Left lung (tissue), 10 donors: Measurements from ENCODE around the gene AKT3. TPM values are rescaled to one million over a fixed set of nuclear protein-coding genes. Genes with fewer than 3 reads are reported as not detected.
A peak's percentile ranks its signal among the peaks of the same experiment; 100 is the strongest.

Source experiments
- ATAC-seq: fragments of 200-7000 bp; cut with Tn5 transposase; one replicate; pipeline ENCODE4 v1.9.1; 2020; ENCODE audit warnings: moderate library complexity
- DNase-seq, 4 donors: peaks; one replicate each; pipeline ENCODE4 v3.0.0-alpha.2; 2013 to 2020
- H3K27ac ChIP-seq, 2 donors: fragments of 200-600 bp; sonication (generic) in 1 of 2; one replicate each; pipeline versions ENCODE4 v1.5.0 to v1.8.0; 2020 to 2021
- H3K27me3 ChIP-seq, 2 donors: fragments of 200-600 bp; sonication (generic) in 1 of 2; one replicate each; pipeline versions ENCODE4 v1.5.0 to v1.8.0; 2020 to 2021
- H3K36me3 ChIP-seq, 2 donors: fragments of 200-600 bp; sonication (generic) in 1 of 2; one replicate each; pipeline versions ENCODE4 v1.5.0 to v1.8.0; 2020 to 2021
- H3K4me1 ChIP-seq, 2 donors: fragments of 200-600 bp; one replicate each; pipeline ENCODE4 v1.8.0; 2021
- H3K4me3 ChIP-seq, 2 donors: fragments of 200-600 bp; sonication (generic) in 1 of 2; one replicate each; pipeline versions ENCODE4 v1.5.0 to v1.8.0; 2020 to 2021; ENCODE audit warnings: mild to moderate bottlenecking in 1 of 2
- H3K9me3 ChIP-seq, 2 donors: fragments of 200-600 bp; sonication (generic) in 1 of 2; one replicate each; pipeline versions ENCODE4 v1.5.0 to v1.8.0; 2020 to 2021
- intact Hi-C, 2 donors: fragments of 100-400 bp; cut with DNase I; formaldehyde crosslinking; loops; one replicate each; pipeline versions ENCODE4 v1.11.2 to v1.14.2; 2022
- polyA plus RNA-seq, 6 donors: library from polyadenylated mRNA; unstranded; fragments of 120-200 nt; gene quantifications; one replicate each; pipeline ENCODE4 v1.2.1, GENCODE V29; 2013; ENCODE audit not compliant: insufficient read length in 6 of 6
- total RNA-seq, 2 donors: library from RNA; stranded (reverse); fragmentation: NEBNext Ultra II Directional; extraction: Animal tissue kit (Norgen Biotek cat#: 25700); gene quantifications; one replicate each; pipeline ENCODE4 v1.2.1, GENCODE V29; 2021
- TF ChIP-seq, protein P1 (sequence below), 2 donors: fragments of 200-600 bp; sonication (generic) in 1 of 2; IDR thresholded peaks; one replicate each; pipeline versions ENCODE4 v1.5.0 to v1.8.0; 2021; ENCODE audit warnings: antibody characterized with exemption in 2 of 2
- donor health status: DM: no; HTN: yes; CAD: no.
- donor health status: DM: no; HTN: no; CAD: no.

Gene AKT3
- total and polyA plus RNA-seq, 8 donors = 24.1 to 44.9 (median 29.4) TPM

DNA sequence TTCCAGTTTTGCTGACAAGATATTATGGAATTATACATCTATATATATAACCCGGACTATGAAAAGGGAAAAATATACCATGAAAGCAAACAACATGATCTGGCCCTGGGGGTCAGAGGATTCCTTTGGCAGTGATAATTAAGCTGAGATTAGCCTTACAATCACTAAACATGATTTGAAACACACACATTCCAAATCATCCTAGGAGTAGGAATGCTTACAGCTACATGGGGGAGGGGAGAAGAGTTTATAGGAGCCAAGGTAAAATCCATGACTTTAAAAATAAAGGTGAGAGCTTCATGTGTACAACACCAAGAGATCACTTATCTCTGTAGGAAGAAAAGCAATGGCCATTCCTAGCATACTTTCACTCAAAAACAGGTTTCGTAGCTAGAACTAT is 57.6 kb downstream of the AKT3 start:
- Histone ChIP-seq H3K27me3 (no peaks in the 10 kb centered on the region), H3K36me3 (no peaks in the 10 kb centered on the region), H3K9me3 (no peaks in the 10 kb centered on the region), H3K4me1 (peaks cover 2 to 27% of the 10 kb centered on the region in 2 donors), H3K27ac (peak overlapping the region in 1 of 2 donors; percentile 55), H3K4me3 (no peak overlapping the region)
- intact Hi-C loops = no loop called here
- no peak for DNase-seq
- ATAC-seq = no peak
- TF ChIP-seq, protein P1, sequence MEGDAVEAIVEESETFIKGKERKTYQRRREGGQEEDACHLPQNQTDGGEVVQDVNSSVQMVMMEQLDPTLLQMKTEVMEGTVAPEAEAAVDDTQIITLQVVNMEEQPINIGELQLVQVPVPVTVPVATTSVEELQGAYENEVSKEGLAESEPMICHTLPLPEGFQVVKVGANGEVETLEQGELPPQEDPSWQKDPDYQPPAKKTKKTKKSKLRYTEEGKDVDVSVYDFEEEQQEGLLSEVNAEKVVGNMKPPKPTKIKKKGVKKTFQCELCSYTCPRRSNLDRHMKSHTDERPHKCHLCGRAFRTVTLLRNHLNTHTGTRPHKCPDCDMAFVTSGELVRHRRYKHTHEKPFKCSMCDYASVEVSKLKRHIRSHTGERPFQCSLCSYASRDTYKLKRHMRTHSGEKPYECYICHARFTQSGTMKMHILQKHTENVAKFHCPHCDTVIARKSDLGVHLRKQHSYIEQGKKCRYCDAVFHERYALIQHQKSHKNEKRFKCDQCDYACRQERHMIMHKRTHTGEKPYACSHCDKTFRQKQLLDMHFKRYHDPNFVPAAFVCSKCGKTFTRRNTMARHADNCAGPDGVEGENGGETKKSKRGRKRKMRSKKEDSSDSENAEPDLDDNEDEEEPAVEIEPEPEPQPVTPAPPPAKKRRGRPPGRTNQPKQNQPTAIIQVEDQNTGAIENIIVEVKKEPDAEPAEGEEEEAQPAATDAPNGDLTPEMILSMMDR (IDR thresholded peaks at IDR 0.05) = no peak

DNA sequence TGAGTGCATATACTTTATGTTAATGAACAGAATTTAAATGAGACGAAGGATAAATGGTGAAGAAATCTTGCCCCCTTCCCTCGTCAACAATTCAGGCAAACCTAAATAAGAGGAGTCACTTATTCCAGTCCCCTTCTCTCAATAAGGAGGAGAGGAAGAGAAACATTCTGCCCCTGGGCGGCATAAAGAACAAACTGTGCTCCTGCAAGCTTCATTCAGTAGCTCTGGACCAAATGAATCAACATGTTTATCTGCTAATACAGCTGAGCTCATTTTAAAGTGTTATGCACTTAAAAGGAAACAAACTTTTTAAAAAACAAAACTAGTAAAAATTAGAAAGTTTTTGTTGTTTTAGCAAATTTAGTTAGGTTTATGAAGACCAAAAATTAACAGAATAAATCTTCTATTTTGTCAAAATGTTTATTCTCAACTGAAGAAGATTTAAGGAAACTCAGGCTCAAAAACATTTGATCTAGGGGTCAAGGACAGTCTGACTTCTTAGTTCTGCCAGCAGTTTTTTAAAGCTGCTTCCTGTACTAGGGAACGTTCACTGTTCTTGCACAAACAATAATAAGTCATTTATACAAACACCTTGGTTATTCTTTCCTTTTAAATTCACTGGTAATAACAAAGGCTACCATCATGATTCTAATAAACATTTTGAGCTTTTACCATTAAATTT is 58.3 kb downstream of the AKT3 start:
- intact Hi-C loops = no loop called here
- Histone ChIP-seq H3K9me3 (no peaks in the 10 kb centered on the region), H3K27me3 (no peaks in the 10 kb centered on the region), H3K4me3 (no peak overlapping the region), H3K27ac (peak overlapping the region; percentile 26 to 55), H3K36me3 (no peaks in the 10 kb centered on the region), H3K4me1 (peaks cover 2 to 27% of the 10 kb centered on the region in 2 donors)
- TF ChIP-seq, protein P1 (IDR thresholded peaks at IDR 0.05) = no peak
- DNase-seq (no peak), ATAC-seq (no peak)

DNA sequence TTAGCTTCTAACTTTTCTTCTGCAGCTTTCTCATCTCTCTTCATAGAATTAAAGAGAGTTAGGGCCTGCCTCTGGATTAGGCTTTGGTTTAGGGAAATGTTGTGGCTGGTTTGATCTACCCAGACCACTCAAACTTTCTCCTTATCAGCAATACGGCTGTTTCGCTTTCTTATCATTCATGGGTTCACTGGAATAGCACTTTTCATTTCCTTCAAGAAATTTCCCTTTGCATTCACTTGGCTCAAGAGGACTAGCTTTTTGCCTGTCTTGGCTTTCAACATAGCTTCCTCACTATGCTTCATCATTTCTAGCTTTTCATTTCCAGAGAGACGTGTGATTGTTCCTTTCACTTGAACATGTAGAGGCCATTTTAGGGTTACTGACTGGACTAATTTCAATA is 59.6 kb downstream of the AKT3 start:
- DNase-seq (no peak), ATAC-seq (no peak)
- Histone ChIP-seq H3K4me3 (no peak overlapping the region), H3K27me3 (no peaks in the 10 kb centered on the region), H3K4me1 (peaks cover 2 to 27% of the 10 kb centered on the region in 2 donors), H3K36me3 (no peaks in the 10 kb centered on the region), H3K27ac (peak overlapping the region in 1 of 2 donors; percentile 13), H3K9me3 (no peaks in the 10 kb centered on the region)
- TF ChIP-seq, protein P1 (IDR thresholded peaks at IDR 0.05) = no peak
- intact Hi-C loops = no loop called here

DNA sequence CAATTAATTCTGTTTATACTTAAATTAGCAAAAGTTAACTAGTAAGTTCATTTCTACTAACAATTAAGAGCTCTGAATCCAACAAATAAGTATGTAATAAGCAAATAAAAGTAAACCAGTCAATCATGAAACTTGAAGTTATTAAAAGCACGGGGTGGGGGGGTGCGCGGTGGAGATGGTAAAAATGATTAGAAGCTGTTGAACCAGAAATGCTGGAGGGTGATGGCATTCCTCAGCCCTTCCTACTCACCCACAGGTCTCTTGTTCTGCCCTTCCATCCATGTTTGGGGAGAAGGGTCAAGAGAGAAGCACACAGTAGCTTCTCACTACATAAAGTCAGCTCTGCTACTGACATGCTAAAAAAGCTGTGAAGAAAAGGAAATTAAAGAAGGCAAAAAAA is 63.5 kb downstream of the AKT3 start:
- H3K27ac ChIP-seq = no peak overlapping the region
- ATAC-seq = no peak
- no peak for DNase-seq

DNA sequence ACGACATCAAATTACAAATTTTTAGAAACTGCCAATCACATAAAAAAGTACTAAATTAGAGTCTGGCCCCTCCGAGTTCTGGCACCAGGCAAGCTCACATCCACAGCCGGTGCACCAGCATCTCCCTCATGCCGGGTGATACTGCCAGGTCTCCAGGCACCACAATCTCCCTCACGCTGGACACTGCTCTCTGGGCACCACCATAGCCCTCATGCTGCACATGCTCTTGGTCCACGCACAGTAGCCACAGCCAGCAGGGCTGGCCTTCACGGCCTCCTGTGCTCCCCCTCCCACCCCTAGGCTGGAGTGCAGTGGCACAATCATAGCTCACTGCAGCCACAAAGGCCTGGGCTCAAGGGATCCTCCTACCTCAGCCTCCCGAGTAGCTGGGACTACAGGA is 65.5 kb downstream of the AKT3 start:
- TF ChIP-seq, protein P1 (IDR thresholded peaks at IDR 0.05) = no peak
- H3K4me1 ChIP-seq = no peaks in the 10 kb centered on the region
- intact Hi-C loops = no loop called here
- ATAC-seq (no peak), DNase-seq (no peak)
- no peak overlapping the region for H3K4me3 ChIP-seq
- no peaks in the 10 kb centered on the region for H3K36me3 ChIP-seq
- no peaks in the 10 kb centered on the region for H3K27me3 ChIP-seq
- no peaks in the 10 kb centered on the region for H3K9me3 ChIP-seq
- H3K27ac ChIP-seq = no peak overlapping the region

More for the DNA sequence above, 63.5 kb downstream of the AKT3 start:
- H3K4me1 ChIP-seq = peaks cover 0 to 13% of the 10 kb centered on the region in 2 donors
- no peaks in the 10 kb centered on the region for H3K36me3 ChIP-seq
- intact Hi-C loops = no loop called here
- H3K27me3 ChIP-seq = no peaks in the 10 kb centered on the region
- no peaks in the 10 kb centered on the region for H3K9me3 ChIP-seq
- TF ChIP-seq, protein P1 (IDR thresholded peaks at IDR 0.05) = no peak
- no peak overlapping the region for H3K4me3 ChIP-seq
